ENCODE measurements around the gene DPYD.

Gene DPYD

GRCh38 chr1:97524211-97524610, 396.6 kb downstream of the DPYD start:
- DNase-seq (ENCODE audit: low read depth), result no peak

- no peak for DNase-seq (ENCODE audit: low read depth)
Measured at GRCh38 chr1:97516588-97516987, 404.2 kb downstream of the DPYD start.

GRCh38 chr1:97508653-97509218, 412.1 kb downstream of the DPYD start:
- DNase-seq (ENCODE audit: low read depth), result no peak

GRCh38 chr1:97507863-97508262, 413.0 kb downstream of the DPYD start:
- DNase-seq (ENCODE audit: low read depth), result no peak

GRCh38 chr1:97506368-97506767, 414.5 kb downstream of the DPYD start:
- DNase-seq (ENCODE audit: low read depth), result no peak

GRCh38 chr1:97505816-97506215, 415.0 kb downstream of the DPYD start:
- DNase-seq (ENCODE audit: low read depth), result no peak

GRCh38 chr1:97505289-97505688, 415.5 kb downstream of the DPYD start:
- DNase-seq (ENCODE audit: low read depth), result no peak

GRCh38 chr1:97502360-97502759, 418.5 kb downstream of the DPYD start:
- DNase-seq (ENCODE audit: low read depth), result no peak

GRCh38 chr1:97501628-97502027, 419.2 kb downstream of the DPYD start:
- no peak for DNase-seq (ENCODE audit: low read depth)

GRCh38 chr1:97500760-97501159, 420.1 kb downstream of the DPYD start:
- DNase-seq (ENCODE audit: low read depth), result no peak

- no peak for DNase-seq (ENCODE audit: low read depth)
Measured at GRCh38 chr1:97499667-97500066, 421.2 kb downstream of the DPYD start.

- DNase-seq (ENCODE audit: low read depth), result no peak
Measured at GRCh38 chr1:97489834-97490233, 431.0 kb downstream of the DPYD start.

GRCh38 chr1:97488530-97488929, 432.3 kb downstream of the DPYD start:
- DNase-seq (ENCODE audit: low read depth), result no peak

GRCh38 chr1:97482022-97482421, 438.8 kb downstream of the DPYD start:
- no peak for DNase-seq (ENCODE audit: low read depth)

- DNase-seq (ENCODE audit: low read depth), result no peak
Measured at GRCh38 chr1:97467445-97467844, 453.4 kb downstream of the DPYD start.

GRCh38 chr1:97464305-97464704, 456.5 kb downstream of the DPYD start:
- no peak for DNase-seq (ENCODE audit: low read depth)

- no peak for DNase-seq (ENCODE audit: low read depth)
Measured at GRCh38 chr1:97461782-97462181, 459.1 kb downstream of the DPYD start.

- DNase-seq (ENCODE audit: low read depth), result no peak
Measured at GRCh38 chr1:97457446-97458089, 463.3 kb downstream of the DPYD start.

GRCh38 chr1:97451944-97452343, 468.9 kb downstream of the DPYD start:
- no peak for DNase-seq (ENCODE audit: low read depth)

GRCh38 chr1:97451046-97451826, 469.6 kb downstream of the DPYD start:
- DNase-seq (ENCODE audit: low read depth), result no peak

- no peak for DNase-seq (ENCODE audit: low read depth)
Measured at GRCh38 chr1:97441966-97442365, 478.9 kb downstream of the DPYD start.

GRCh38 chr1:97433824-97434177, 487.0 kb downstream of the DPYD start:
- no peak for DNase-seq (ENCODE audit: low read depth)

- DNase-seq (ENCODE audit: low read depth), result peak; percentile 20
Measured at GRCh38 chr1:97433094-97433823, 487.6 kb downstream of the DPYD start.

Measured in HS-27A (cell line).